B cell (primary cell): Measurements from ENCODE around the gene BAZ1B. TPM values are rescaled to one million over a fixed set of nuclear protein-coding genes. Genes with fewer than 3 reads are reported as not detected.

ENCODE experiments used
- ATAC-seq: fragments of 200-7000 bp; cut with Tn5 transposase; one replicate; pipeline ENCODE4 v1.10.0; 2021; ENCODE audit warnings: low read depth, mild to moderate bottlenecking, moderate number of reproducible peaks, moderate library complexity
- CTCF ChIA-PET: fragments of 350-600 bp; sonication (Branson Sonifier 250); formaldehyde crosslinking; loops from one replicate; lab custom pipeline; 2021; ENCODE audit warnings: antibody characterized with exemption, inconsistent platforms; lab: Charles Lee
- POLR2A ChIA-PET: fragments of 350-600 bp; sonication (Branson Sonifier 250); formaldehyde crosslinking; loops from one replicate; lab custom pipeline; 2021; ENCODE audit warnings: antibody characterized with exemption; lab: Charles Lee
- DNase-seq: peaks from one replicate; pipeline ENCODE4 v3.0.0; 2013
- H2AFZ ChIP-seq: 2 replicates; pipeline ENCODE4 v1.6.1; 2012; ENCODE audit warnings: mild to moderate bottlenecking, low read depth, low read length; ENCODE audit not compliant: insufficient read depth, poor library complexity, severe bottlenecking
- H3K27ac ChIP-seq, 2 donors: 1 replicate in 1 of 2; 2 replicates in 1 of 2; pipeline ENCODE4 v1.5.1; 2012 to 2013; ENCODE audit warnings: low read length in 2 of 2, mild to moderate bottlenecking in 2 of 2, moderate library complexity in 1 of 2
- H3K27me3 ChIP-seq, 4 experiments: fragments of 200-600 bp in 1 of 4; sonication (generic) in 1 of 4; replicated peaks in 1 of 4; 1 replicate in 2 of 4; 2 replicates in 2 of 4; pipeline versions ENCODE4 v1.6.1 to v1.7.0; 2013 to 2016; ENCODE audit warnings: low read length in 3 of 4, mild to moderate bottlenecking in 2 of 4, mixed read lengths in 1 of 4, moderate library complexity in 1 of 4; ENCODE audit not compliant: insufficient read depth in 4 of 4, control insufficient read depth in 3 of 4; ENCODE audit errors: control extremely low read depth in 1 of 4
- H3K36me3 ChIP-seq, 2 experiments: replicated peaks in 1 of 2; 1 replicate in 1 of 2; 2 replicates in 1 of 2; pipeline versions ENCODE4 v1.6.1 to v1.7.1; 2013; ENCODE audit warnings: low read length in 1 of 2; ENCODE audit not compliant: insufficient read depth in 2 of 2, control insufficient read depth in 1 of 2; ENCODE audit errors: control extremely low read depth in 1 of 2, extremely low read depth in 1 of 2
- H3K4me1 ChIP-seq, 2 donors: fragments of 200-600 bp in 1 of 2; sonication (generic) in 1 of 2; 1 replicate in 1 of 2; 2 replicates in 1 of 2; pipeline versions ENCODE4 v1.5.1 to v1.6.1; 2013 to 2017; ENCODE audit warnings: low read length in 2 of 2; ENCODE audit not compliant: control insufficient read depth in 2 of 2, insufficient read depth in 2 of 2
- H3K4me2 ChIP-seq: replicated peaks from 2 replicates; pipeline ENCODE3; 2012; ENCODE audit warnings: mild to moderate bottlenecking, low read depth, low read length; ENCODE audit not compliant: poor library complexity, severe bottlenecking
- H3K4me3 ChIP-seq, 5 experiments: fragments of 200-600 bp in 1 of 5; sonication (generic) in 1 of 5; 1 replicate in 3 of 5; 2 replicates in 2 of 5; pipeline versions ENCODE4 v1.5.1 to v1.7.0; 2011 to 2016; ENCODE audit warnings: low read length in 4 of 5, mild to moderate bottlenecking in 4 of 5, low read depth in 2 of 5, control low read depth in 1 of 5, moderate library complexity in 1 of 5; ENCODE audit not compliant: insufficient read depth in 1 of 5; ENCODE audit errors: control extremely low read depth in 1 of 5, extremely low read depth in 1 of 5
- H3K79me2 ChIP-seq: fragments of 200-600 bp; sonication (generic); one replicate; pipeline ENCODE4 v1.6.0; 2016; ENCODE audit warnings: low read length; ENCODE audit not compliant: control insufficient read depth, insufficient read depth
- H3K9ac ChIP-seq: fragments of 200-600 bp; sonication (generic); 2 replicates; pipeline ENCODE4 v1.6.1; 2017; ENCODE audit warnings: mild to moderate bottlenecking, low read length, moderate library complexity
- H3K9me3 ChIP-seq, 3 donors: one replicate each; pipeline versions ENCODE4 v1.6.1 to v1.7.1; 2013; ENCODE audit warnings: low read length in 2 of 3; ENCODE audit not compliant: control insufficient read depth in 2 of 3, insufficient read depth in 1 of 3; ENCODE audit errors: control extremely low read depth in 1 of 3
- H4K20me1 ChIP-seq: 2 replicates; pipeline ENCODE4 v1.6.0; 2012; ENCODE audit warnings: mild to moderate bottlenecking, low read length; ENCODE audit not compliant: insufficient read depth, control insufficient read depth, poor library complexity, severe bottlenecking
- H3K27ac Mint-ChIP-seq: one replicate; pipeline ENCODE4 v1.8.0; 2021; ENCODE audit warnings: mixed read lengths
- H3K27me3 Mint-ChIP-seq: one replicate; pipeline ENCODE4 v1.8.0; 2021; ENCODE audit warnings: mixed read lengths
- H3K4me1 Mint-ChIP-seq: one replicate; pipeline ENCODE4 v1.8.0; 2021; ENCODE audit warnings: mixed read lengths
- H3K4me3 Mint-ChIP-seq: one replicate; pipeline ENCODE4 v1.8.0; 2021; ENCODE audit warnings: mixed read lengths
- H3K9me3 Mint-ChIP-seq: one replicate; pipeline ENCODE4 v1.8.0; 2022; ENCODE audit warnings: mixed read lengths; ENCODE audit not compliant: insufficient read depth
- EZH2 ChIP-seq: IDR thresholded peaks from 2 replicates; pipeline ENCODE4 v1.6.1; 2012; ENCODE audit warnings: borderline replicate concordance, low read depth, mild to moderate bottlenecking, moderate library complexity, low read length; ENCODE audit not compliant: insufficient read depth, poor library complexity, severe bottlenecking
- WGBS: methylation state at CpG from one replicate; pipeline ENCODE4 v1.1.5; 2013; ENCODE audit warnings: missing lambda C conversion rate; ENCODE audit not compliant: insufficient coverage; 5-methylcytosine and 5-hydroxymethylcytosine counted together
- intact Hi-C: fragments of 100-400 bp; cut with micrococcal nuclease; formaldehyde crosslinking; loops from one replicate; pipeline ENCODE4 v1.10.0; 2022
- polyA plus RNA-seq: library from polyadenylated mRNA; depleted of rRNA; stranded (reverse); fragments of >200 nt; gene quantifications from 2 replicates; pipeline ENCODE4 v1.2.3, GENCODE V29; 2012
- total RNA-seq, 2 donors: library from RNA; stranded (reverse); fragments of 120-200 nt in 1 of 2; gene quantifications; 1 replicate in 1 of 2; 2 replicates in 1 of 2; pipeline versions ENCODE4 v1.2.3 to v1.2.4, GENCODE V29; 2013 to 2022
- TF ChIP-seq, protein P1 (sequence below): fragments of 200-600 bp; IDR thresholded peaks from one replicate; pipeline ENCODE4 v1.8.0; 2022; ENCODE audit warnings: antibody characterized with exemption, mild to moderate bottlenecking

BAZ1B gene
- total and polyA plus RNA-seq, 2 donors (not counting 1 experiment from before 2014, with no cell fraction given), result 17.2 to 68.1 TPM

DNA sequence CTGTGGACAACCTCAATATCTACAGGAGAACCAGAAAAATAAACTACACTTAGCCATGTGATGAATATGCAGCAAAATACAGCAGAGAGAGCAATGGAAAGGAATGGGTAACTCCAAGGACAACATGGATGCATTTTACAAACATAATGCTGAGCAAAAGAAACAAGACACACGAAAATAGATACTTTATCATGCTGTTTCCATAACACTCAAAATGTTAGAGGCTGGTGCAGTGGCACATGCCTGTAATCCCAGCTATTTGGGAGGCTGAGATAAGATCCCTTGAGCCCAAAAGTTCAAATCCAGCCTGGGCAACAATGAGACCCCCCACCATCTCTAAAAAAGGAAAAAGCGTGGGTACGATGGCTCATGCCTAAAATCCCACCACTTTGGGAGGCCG lies 27.1 kb upstream of the BAZ1B start:
- H3K4me2 ChIP-seq, result no peak overlapping the region
- POLR2A ChIA-PET, result interaction anchor here (0.7 kb wide), 1 partner anchor 27 kb away, joined by 3 read pairs; the partner anchor contains the start of gene BAZ1B
- no peak overlapping the region for H3K9ac ChIP-seq
- TF ChIP-seq EZH2, result no peak
- TF ChIP-seq, protein P1, sequence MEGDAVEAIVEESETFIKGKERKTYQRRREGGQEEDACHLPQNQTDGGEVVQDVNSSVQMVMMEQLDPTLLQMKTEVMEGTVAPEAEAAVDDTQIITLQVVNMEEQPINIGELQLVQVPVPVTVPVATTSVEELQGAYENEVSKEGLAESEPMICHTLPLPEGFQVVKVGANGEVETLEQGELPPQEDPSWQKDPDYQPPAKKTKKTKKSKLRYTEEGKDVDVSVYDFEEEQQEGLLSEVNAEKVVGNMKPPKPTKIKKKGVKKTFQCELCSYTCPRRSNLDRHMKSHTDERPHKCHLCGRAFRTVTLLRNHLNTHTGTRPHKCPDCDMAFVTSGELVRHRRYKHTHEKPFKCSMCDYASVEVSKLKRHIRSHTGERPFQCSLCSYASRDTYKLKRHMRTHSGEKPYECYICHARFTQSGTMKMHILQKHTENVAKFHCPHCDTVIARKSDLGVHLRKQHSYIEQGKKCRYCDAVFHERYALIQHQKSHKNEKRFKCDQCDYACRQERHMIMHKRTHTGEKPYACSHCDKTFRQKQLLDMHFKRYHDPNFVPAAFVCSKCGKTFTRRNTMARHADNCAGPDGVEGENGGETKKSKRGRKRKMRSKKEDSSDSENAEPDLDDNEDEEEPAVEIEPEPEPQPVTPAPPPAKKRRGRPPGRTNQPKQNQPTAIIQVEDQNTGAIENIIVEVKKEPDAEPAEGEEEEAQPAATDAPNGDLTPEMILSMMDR, result no peak
- Mint-ChIP-seq H3K9me3 (no peaks in the 10 kb centered on the region), H3K4me3 (no peak overlapping the region), H3K4me1 (peaks cover 11% of the 10 kb centered on the region), H3K27me3 (no peaks in the 10 kb centered on the region), H3K27ac (peak overlapping the region; percentile 5)
- no peaks in the 10 kb centered on the region for H3K9me3 ChIP-seq
- H3K36me3 ChIP-seq, result peaks cover 0 to 43% of the 10 kb centered on the region in 2 experiments
- no peak for ATAC-seq
- no peak overlapping the region for H3K27ac ChIP-seq
- no peaks in the 10 kb centered on the region for H3K27me3 ChIP-seq
- CTCF ChIA-PET, result interaction anchor here (1.3 kb wide), 1 partner anchor 58 kb away, joined by 3 read pairs; no protein-coding TSS in a partner anchor
- H2AFZ ChIP-seq, result no peak overlapping the region
- DNase-seq, result no peak
- intact Hi-C loops, result no loop called here
- no peak overlapping the region for H3K4me3 ChIP-seq
- WGBS, result no CpG with 5 or more reads among the region's 4 CpGs
- H3K79me2 ChIP-seq, result peaks cover 91% of the 10 kb centered on the region
- peaks cover 88% of the 10 kb centered on the region for H4K20me1 ChIP-seq
- no peaks in the 10 kb centered on the region for H3K4me1 ChIP-seq

DNA sequence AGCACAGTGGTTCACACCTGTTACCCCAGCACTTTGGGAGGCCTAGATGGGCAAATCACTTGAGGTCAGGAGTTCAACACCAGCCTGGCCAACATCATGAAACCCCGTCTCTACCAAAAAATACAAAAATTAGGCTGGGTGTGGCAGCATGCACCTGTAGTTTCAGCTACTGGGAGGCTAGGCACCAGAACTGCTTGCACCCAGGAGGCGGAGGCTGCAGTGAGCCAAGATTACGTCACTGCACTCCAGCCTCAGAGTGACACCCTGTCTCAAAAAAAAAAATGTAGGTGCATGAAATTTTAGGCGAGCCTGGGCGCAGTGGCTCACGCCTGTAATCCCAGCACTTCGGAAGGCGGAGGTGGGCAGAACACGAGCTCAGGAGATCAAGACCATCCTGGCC lies 25.7 kb upstream of the BAZ1B start:
- Histone ChIP-seq H3K27ac (no peak overlapping the region), H3K4me3 (no peak overlapping the region), H2AFZ (no peak overlapping the region), H4K20me1 (peaks cover 85% of the 10 kb centered on the region), H3K4me2 (no peak overlapping the region), H3K79me2 (peaks cover 91% of the 10 kb centered on the region), H3K27me3 (no peaks in the 10 kb centered on the region), H3K9me3 (no peaks in the 10 kb centered on the region), H3K9ac (no peak overlapping the region), H3K36me3 (peaks cover 0 to 44% of the 10 kb centered on the region in 2 experiments), H3K4me1 (no peaks in the 10 kb centered on the region)
- no peak for ATAC-seq
- Mint-ChIP-seq H3K4me3 (no peak overlapping the region), H3K27me3 (no peaks in the 10 kb centered on the region), H3K4me1 (peaks cover 9% of the 10 kb centered on the region), H3K9me3 (no peaks in the 10 kb centered on the region), H3K27ac (no peak overlapping the region)
- WGBS, result 97% methylated on average over 5 of the region's 9 CpGs
- ChIA-PET CTCF (interaction anchor here (0.6 to 2.0 kb wide), 2 partner anchors 9 to 191 kb away, joined by 3 to 4 read pairs; no protein-coding TSS in a partner anchor), POLR2A (no interaction called here)
- DNase-seq, result no peak
- TF ChIP-seq, protein P1, result no peak
- TF ChIP-seq EZH2, result no peak
- intact Hi-C loops, result no loop called here
